ENCODE measurements around the gene BCL2L15.

The BCL2L15 gene

GRCh38 chr1:113905435-113905861 lies 18.1 kb upstream of the BCL2L15 start:
- peak; percentile 26 for DNase-seq (ENCODE audit: low spot score)

GRCh38 chr1:113904674-113905434 lies 17.5 kb upstream of the BCL2L15 start, which contains the start of the genes AP4B1 and DCLRE1B:
AP4B1 (minus strand) TSS chr1:113904799; CDS start chr1:113904717, 82 bp downstream.
DCLRE1B (plus strand) TSS chr1:113905326; CDS start chr1:113905587, 261 bp downstream.
- DNase-seq (ENCODE audit: low spot score): peak; percentile 99

- no peak for DNase-seq (ENCODE audit: low spot score)
Observed at GRCh38 chr1:113904293-113904673, 16.9 kb upstream of the BCL2L15 start.

- peak; percentile 9 for DNase-seq (ENCODE audit: low spot score)
Observed at GRCh38 chr1:113903501-113904292, 16.3 kb upstream of the BCL2L15 start.

- DNase-seq (ENCODE audit: low spot score): no peak
Observed at GRCh38 chr1:113901191-113901590, 13.8 kb upstream of the BCL2L15 start.

GRCh38 chr1:113899111-113899510 lies 11.7 kb upstream of the BCL2L15 start:
- DNase-seq (ENCODE audit: low spot score): no peak

- no peak for DNase-seq (ENCODE audit: low spot score)
Observed at GRCh38 chr1:113898241-113898814, 10.9 kb upstream of the BCL2L15 start.

- DNase-seq (ENCODE audit: low spot score): no peak
Observed at GRCh38 chr1:113895961-113896360, 8.6 kb upstream of the BCL2L15 start.

GRCh38 chr1:113895098-113895497 lies 7.7 kb upstream of the BCL2L15 start:
- DNase-seq (ENCODE audit: low spot score): no peak

- DNase-seq (ENCODE audit: low spot score): no peak
Observed at GRCh38 chr1:113893267-113893666, 5.9 kb upstream of the BCL2L15 start.

- DNase-seq (ENCODE audit: low spot score): no peak
Observed at GRCh38 chr1:113891631-113892220, 4.3 kb upstream of the BCL2L15 start.

GRCh38 chr1:113890816-113891215 lies 3.4 kb upstream of the BCL2L15 start:
- no peak for DNase-seq (ENCODE audit: low spot score)

- DNase-seq (ENCODE audit: low spot score): no peak
Observed at GRCh38 chr1:113886417-113887401, 672 bp downstream of the BCL2L15 start.

- DNase-seq (ENCODE audit: low spot score): no peak
Observed at GRCh38 chr1:113881661-113882060, 5.7 kb downstream of the BCL2L15 start.

GRCh38 chr1:113879739-113880038 lies 7.7 kb downstream of the BCL2L15 start:
- DNase-seq (ENCODE audit: low spot score): no peak

GRCh38 chr1:113876176-113876575 lies 11.2 kb downstream of the BCL2L15 start:
- no peak for DNase-seq (ENCODE audit: low spot score)

GRCh38 chr1:113875714-113876113 lies 11.7 kb downstream of the BCL2L15 start:
- peak; percentile 32 for DNase-seq (ENCODE audit: low spot score)

- no peak for DNase-seq (ENCODE audit: low spot score)
Observed at GRCh38 chr1:113874012-113874879, 13.1 kb downstream of the BCL2L15 start.

- DNase-seq (ENCODE audit: low spot score): peak; percentile 22
Observed at GRCh38 chr1:113872219-113872935, 15.0 kb downstream of the BCL2L15 start.
